ENCODE measurements around the gene MAD2L1BP.

DNA sequence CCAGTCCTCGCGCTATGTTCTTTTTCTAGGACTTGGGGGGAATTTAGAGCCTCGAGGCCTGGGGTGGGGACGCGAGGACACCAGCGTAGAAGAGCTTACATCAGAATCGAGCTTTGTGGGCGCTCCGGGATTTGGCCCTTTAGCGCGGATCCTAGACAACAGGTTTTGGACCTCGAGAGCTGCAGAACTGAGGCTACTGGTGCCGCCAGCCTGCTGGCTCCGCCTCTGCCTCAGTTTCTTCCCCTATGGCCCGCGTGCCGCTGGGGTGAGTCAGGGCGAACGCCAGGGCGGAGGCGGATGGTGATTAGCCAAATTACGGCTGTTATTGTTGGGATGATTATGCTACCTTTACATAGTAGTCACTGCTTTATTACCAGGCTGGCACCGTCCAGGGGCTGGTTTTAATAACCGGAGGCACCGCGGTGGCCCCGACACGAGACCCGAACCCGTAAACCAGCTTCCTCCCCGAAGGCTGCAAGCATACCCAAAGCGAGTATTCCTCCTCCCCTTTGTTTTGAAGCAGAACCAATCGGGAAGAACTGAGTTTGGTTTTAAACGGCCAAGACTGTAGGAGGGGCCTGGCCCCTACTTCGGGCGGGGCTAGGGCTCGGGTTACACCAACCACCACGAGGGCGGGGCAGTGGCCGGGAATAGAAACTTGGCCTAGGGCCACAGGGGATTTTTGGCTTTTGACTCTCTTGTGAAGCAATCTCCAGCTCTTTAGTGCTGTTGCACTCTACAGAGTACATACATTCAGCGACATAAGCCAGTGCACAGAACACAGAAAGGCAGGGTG is 5.9 kb upstream of the MAD2L1BP start:
- TF ChIP-seq, protein P1, sequence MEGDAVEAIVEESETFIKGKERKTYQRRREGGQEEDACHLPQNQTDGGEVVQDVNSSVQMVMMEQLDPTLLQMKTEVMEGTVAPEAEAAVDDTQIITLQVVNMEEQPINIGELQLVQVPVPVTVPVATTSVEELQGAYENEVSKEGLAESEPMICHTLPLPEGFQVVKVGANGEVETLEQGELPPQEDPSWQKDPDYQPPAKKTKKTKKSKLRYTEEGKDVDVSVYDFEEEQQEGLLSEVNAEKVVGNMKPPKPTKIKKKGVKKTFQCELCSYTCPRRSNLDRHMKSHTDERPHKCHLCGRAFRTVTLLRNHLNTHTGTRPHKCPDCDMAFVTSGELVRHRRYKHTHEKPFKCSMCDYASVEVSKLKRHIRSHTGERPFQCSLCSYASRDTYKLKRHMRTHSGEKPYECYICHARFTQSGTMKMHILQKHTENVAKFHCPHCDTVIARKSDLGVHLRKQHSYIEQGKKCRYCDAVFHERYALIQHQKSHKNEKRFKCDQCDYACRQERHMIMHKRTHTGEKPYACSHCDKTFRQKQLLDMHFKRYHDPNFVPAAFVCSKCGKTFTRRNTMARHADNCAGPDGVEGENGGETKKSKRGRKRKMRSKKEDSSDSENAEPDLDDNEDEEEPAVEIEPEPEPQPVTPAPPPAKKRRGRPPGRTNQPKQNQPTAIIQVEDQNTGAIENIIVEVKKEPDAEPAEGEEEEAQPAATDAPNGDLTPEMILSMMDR (IDR thresholded peaks at IDR 0.05), result no peak
- TF ChIP-seq, protein P2, sequence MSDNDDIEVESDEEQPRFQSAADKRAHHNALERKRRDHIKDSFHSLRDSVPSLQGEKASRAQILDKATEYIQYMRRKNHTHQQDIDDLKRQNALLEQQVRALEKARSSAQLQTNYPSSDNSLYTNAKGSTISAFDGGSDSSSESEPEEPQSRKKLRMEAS (IDR thresholded peaks at IDR 0.05; ENCODE audit: low read depth), result peak; percentile 77
- TF ChIP-seq JUND (IDR thresholded peaks at IDR 0.05) (no peak), TAF1 (IDR thresholded peaks at IDR 0.05; ENCODE audit: borderline replicate concordance, low read depth, low read length) (0 out of 2 replicates have a peak, but pooled peaks have one; percentile 20), RAD21 (IDR thresholded peaks at IDR 0.05; ENCODE audit: low read length) (no peak), FOXJ3 (CRISPR knock-in tag; IDR thresholded peaks at IDR 0.05) (no peak), SMC3 (IDR thresholded peaks at IDR 0.05; ENCODE audit: low read depth, low read length) (no peak)
- TF ChIP-seq, protein P3, sequence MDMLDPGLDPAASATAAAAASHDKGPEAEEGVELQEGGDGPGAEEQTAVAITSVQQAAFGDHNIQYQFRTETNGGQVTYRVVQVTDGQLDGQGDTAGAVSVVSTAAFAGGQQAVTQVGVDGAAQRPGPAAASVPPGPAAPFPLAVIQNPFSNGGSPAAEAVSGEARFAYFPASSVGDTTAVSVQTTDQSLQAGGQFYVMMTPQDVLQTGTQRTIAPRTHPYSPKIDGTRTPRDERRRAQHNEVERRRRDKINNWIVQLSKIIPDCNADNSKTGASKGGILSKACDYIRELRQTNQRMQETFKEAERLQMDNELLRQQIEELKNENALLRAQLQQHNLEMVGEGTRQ (IDR thresholded peaks at IDR 0.05; ENCODE audit: borderline replicate concordance, low read depth, low read length), result 0 out of 2 replicates have a peak, but pooled peaks have one; percentile 6

Measured in SK-N-SH (cell line).